DMS 273 treated with DMSO at 0.1 percent for 48 hours (cell line): ENCODE results near the gene KBTBD6.
"Not testable (repeated sequence)": the region's sequence is repeated elsewhere in the genome, so short reads cannot be mapped to it uniquely, and the experiment has no call there.

ENCODE experiments used
- DNase-seq: peaks from one replicate; lab custom pipeline; 2025; lab: John Stamatoyannopoulos, UW

The KBTBD6 gene

GRCh38 chr13:41132512-41133152 lies at the start of gene KBTBD6:
KBTBD6 (minus strand) TSS chr13:41132802; CDS start chr13:41132511, 291 bp downstream.
- DNase-seq, result peak; percentile 92

GRCh38 chr13:41182231-41182630 lies 49.6 kb upstream of the KBTBD6 start:
- no peak for DNase-seq

GRCh38 chr13:41179593-41180250 lies 47.1 kb upstream of the KBTBD6 start:
- no peak for DNase-seq

- no peak for DNase-seq
Observed at GRCh38 chr13:41178040-41178439, 45.4 kb upstream of the KBTBD6 start.

GRCh38 chr13:41177616-41178015 lies 45.0 kb upstream of the KBTBD6 start:
- DNase-seq, result no peak

GRCh38 chr13:41175576-41175975 lies 43.0 kb upstream of the KBTBD6 start:
- DNase-seq, result not testable (repeated sequence)

GRCh38 chr13:41162151-41162550 lies 29.5 kb upstream of the KBTBD6 start:
- no peak for DNase-seq

GRCh38 chr13:41159174-41159573 lies 26.6 kb upstream of the KBTBD6 start:
- no peak for DNase-seq

GRCh38 chr13:41157048-41157717 lies 24.6 kb upstream of the KBTBD6 start:
- no peak for DNase-seq

GRCh38 chr13:41156620-41157019 lies 24.0 kb upstream of the KBTBD6 start:
- no peak for DNase-seq

GRCh38 chr13:41154042-41154441 lies 21.4 kb upstream of the KBTBD6 start:
- DNase-seq, result no peak

GRCh38 chr13:41152005-41152404 lies 19.4 kb upstream of the KBTBD6 start:
- DNase-seq, result no peak

- no peak for DNase-seq
Observed at GRCh38 chr13:41150058-41150457, 17.5 kb upstream of the KBTBD6 start.

- no peak for DNase-seq
Observed at GRCh38 chr13:41148419-41149283, 16.0 kb upstream of the KBTBD6 start.

GRCh38 chr13:41145136-41145908 lies 12.7 kb upstream of the KBTBD6 start:
- DNase-seq, result peak; percentile 9

- DNase-seq, result no peak
Observed at GRCh38 chr13:41144576-41144975, 12.0 kb upstream of the KBTBD6 start.

GRCh38 chr13:41139296-41139966 lies 6.8 kb upstream of the KBTBD6 start:
- DNase-seq, result no peak

GRCh38 chr13:41137951-41138350 lies 5.3 kb upstream of the KBTBD6 start:
- DNase-seq, result no peak

GRCh38 chr13:41137241-41137640 lies 4.6 kb upstream of the KBTBD6 start:
- DNase-seq, result no peak

- no peak for DNase-seq
Observed at GRCh38 chr13:41136396-41137031, 3.9 kb upstream of the KBTBD6 start.
